Stimulated activated CD4-positive, alpha-beta T cell treated with anti-CD3 and anti-CD28 coated beads, Interleukin-4, amount 100 ng/mL, for 4 hours (primary cell): Measurements from ENCODE around the gene NEK7.
"Not testable (repeated sequence)": the region's sequence is repeated elsewhere in the genome, so short reads cannot be mapped to it uniquely, and the experiment has no call there.

Experiments used
- DNase-seq, 2 experiments: peaks; one replicate each; pipeline ENCODE4 v3.0.0-alpha.2; 2020

The NEK7 gene

GRCh38 chr1:198300451-198300850, 143.7 kb downstream of the NEK7 start:
- DNase-seq: no peak

DNA sequence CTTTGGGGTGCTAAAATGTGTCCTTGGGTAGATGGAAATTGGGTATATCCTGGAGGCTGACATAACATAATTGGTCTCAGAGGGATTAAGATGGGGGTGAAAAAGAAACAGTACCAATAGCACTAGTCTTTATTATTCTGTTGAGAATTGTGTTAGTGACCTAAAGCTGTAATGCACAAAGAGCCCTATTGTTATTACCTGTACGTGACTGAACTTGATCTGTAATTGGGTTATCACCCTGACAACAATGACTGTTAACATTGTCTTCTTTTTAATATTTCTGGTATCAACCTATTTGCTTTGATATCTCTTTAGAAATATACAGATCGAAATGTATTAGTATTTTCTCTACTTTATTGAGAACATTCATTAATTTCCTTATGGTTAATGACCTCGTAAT, 147.6 kb downstream of the NEK7 start:
- no peak for DNase-seq

- not testable (repeated sequence) for DNase-seq
These were observed 158.0 kb downstream of the NEK7 start for GRCh38 chr1:198314817-198315216.

- not testable (repeated sequence) for DNase-seq
These were observed 158.5 kb downstream of the NEK7 start for GRCh38 chr1:198315331-198315730.

GRCh38 chr1:198316546-198317100, 159.8 kb downstream of the NEK7 start:
- DNase-seq: no peak

- DNase-seq: no peak
These were observed 161.3 kb downstream of the NEK7 start for GRCh38 chr1:198318085-198318484.

DNA sequence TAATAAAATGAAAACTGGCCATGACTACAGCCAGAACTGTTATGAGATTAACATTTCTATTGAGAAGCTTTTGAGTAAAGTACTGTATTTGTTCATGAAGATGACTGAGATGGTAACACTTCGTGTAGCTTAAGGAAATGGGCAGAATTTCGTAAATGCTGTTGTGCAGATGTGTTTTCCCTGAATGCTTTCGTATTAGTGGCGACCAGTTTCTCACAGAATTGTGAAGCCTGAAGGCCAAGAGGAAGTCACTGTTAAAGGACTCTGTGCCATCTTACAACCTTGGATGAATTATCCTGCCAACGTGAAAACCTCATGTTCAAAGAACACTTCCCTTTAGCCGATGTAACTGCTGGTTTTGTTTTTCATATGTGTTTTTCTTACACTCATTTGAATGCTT, 164.0 kb downstream of the NEK7 start:
- no peak for DNase-seq

- DNase-seq: no peak
These were observed 169.4 kb downstream of the NEK7 start for GRCh38 chr1:198326232-198326631.

- DNase-seq: no peak
These were observed 170.1 kb downstream of the NEK7 start for GRCh38 chr1:198326915-198327314.

DNA sequence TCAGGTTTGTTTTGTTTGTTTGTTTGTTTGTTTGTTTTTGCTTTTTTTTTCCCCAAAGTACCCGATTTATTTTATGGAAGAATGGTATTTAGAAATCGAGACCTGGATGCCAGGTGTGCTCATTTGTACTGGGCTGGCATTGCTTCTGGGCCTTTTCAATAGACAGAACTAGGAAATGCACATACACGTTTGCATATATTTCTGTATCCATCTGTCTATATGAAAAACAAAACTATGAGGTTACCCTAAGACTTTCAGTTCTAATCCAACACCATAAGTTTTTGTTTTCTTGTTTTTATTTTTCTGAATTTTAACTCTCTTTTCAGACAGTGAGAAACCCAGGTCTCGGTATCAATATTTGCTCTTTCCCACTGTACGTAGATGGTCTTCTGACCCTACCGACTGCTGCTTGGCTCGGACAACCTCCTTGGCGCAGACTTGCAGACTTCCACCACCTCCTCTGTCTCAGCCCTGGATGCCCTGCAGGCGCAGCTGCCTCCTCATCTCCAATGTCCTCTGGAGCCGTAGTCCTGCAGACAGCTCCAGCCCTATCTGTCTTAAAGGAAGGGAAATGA, 171.7 kb downstream of the NEK7 start:
- no peak for DNase-seq

DNA sequence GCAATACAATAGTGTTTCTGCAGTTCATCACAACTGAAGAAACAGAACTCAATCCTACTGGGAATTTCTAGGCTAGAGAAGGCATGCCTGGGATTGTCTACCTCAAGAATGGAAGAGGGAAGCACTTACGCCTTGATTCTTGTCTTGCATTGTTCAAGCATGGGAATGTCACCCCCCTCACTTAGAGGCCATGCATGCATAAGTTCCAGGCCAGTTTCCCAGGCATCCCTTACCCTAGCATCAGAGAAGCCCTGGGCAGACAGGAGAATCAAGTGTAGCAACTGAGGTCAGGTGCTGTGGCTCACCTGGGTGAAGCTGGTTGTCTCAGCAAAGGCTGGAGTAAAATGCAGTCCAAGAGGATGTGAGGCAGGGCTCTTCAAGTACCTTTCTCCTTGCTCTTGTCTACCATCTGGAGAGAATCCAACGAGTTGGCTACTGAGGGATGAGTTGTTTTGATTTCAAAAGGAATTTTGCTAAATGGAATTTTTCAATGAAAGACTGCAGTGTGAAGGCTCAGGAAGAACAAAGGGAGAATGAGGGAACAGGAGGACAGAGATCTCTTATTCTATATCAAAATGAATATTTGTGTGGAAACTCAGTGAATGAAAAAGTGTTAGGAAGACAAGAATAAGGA, 174.3 kb downstream of the NEK7 start:
- no peak for DNase-seq

DNA sequence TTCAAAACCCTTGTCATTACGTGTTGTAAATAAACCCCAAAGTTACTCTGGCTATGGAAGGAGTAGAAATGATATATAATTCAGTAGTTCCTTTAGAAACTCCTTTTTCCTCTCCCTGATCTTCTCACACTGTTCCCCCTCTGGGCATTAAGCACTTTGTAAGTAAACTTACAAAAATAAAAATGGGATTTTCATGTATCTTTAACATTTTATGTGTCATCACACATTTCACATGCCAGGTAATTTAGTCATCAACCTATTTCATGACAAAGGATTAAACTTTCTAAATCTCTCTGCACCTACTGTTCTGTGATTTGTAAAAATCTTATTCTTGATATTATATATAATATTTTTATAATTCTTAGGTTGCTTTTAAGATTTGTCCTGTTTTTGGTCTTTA, 176.9 kb downstream of the NEK7 start:
- DNase-seq: no peak

- no peak for DNase-seq
These were observed 178.9 kb downstream of the NEK7 start for GRCh38 chr1:198335663-198336062.

GRCh38 chr1:198337886-198338285, 181.1 kb downstream of the NEK7 start:
- no peak for DNase-seq

- DNase-seq: no peak
These were observed 183.3 kb downstream of the NEK7 start for GRCh38 chr1:198340139-198340538.

GRCh38 chr1:198346178-198346577, 189.4 kb downstream of the NEK7 start:
- DNase-seq: no peak

- DNase-seq: no peak
These were observed 193.7 kb downstream of the NEK7 start for GRCh38 chr1:198350456-198350855.

GRCh38 chr1:198352975-198353695, 196.3 kb downstream of the NEK7 start:
- no peak for DNase-seq

DNA sequence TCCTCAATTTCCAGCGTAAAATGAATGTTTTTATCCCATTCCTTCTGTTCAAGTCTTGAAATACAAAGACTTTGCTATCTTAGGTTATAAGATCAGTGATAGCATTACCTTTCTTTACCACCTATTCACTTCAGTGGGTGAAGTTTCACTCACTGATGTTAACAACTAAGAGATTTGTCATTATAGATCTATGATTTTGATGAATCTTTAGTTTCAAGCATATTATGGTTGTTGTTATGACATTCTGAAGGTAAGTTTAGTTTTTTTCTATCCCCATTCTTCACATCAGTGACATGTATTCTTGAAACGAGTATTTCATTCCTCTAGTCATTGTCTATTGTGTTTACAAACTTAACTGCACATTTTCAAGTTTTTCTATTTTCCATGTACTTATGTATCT, 201.1 kb downstream of the NEK7 start:
- DNase-seq: no peak

DNA sequence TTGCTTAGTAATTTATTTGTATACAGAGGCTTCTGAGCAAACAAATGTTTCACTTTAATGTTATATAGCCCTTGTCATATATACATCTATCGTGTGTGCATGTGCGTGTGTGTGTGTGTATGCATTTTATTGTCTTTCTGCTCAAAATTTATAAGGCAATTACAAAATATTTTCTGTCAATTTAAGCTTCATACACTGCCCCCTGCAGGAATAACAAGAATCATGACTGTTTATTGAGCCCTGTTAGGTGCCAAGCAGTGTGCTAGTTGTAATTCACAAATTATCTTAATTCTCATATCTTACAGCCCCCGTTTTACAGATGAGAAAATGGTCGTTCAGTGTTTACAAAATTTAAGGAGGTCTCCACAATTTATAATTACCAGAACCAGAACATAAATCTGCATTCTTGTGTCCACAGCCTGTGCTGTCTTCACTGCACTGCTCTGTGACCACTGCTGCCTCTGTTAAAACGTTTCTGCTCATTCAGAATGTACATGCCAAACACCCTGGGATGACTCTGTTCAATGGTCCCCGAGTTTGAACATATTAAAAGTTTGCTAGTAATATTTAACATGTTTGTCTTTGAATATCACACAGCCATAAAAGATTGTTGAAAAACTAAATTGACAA, 202.3 kb downstream of the NEK7 start:
- DNase-seq: no peak

DNA sequence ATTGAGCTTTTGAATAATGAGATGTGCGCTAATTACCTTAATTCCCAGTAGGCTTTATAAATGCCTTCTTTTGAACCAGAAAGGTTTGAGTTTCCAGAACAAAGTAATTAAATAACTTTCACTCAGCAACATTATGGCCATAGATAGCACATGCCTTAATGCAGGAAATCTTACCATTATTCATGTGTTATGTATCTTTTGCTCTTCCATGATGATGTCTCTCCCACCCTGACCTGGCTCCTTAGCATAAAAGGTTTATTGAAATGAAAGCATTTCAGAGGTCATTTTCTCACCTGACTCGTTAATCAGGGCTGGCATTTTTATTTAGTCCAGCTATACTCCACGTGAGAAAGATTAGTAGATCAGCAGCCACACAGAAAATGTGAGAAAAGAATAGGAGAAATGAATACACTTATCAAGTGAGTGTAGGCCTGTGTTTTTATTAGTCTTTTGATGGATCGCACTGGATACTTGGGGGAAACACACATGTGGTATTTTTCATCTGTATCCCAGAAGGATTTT, 203.5 kb downstream of the NEK7 start:
- DNase-seq: no peak

DNA sequence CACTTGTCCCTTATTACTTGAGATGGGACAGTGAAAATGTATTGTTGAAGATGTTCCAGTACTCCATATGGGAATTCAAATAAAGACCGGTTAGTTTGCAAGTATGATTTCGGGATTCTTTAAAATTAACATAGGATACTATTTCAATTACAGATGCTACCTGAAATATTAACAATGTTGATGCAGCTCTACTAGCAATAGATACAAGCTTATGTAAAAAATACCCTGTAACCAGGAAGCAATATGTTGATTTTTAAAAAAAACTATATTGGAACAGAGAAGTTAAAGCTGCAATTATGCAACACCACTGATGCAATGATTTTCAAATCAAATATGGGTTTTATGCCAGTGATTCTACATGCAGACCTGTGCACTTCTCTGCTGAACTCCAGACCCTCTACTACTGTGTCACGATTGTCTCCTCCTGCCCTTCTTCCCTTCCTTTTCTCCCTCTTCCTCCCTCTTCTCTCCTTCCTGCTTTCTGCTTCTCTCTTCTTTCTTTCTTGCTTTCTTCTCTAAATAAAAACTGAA, 204.5 kb downstream of the NEK7 start:
- no peak for DNase-seq

GRCh38 chr1:198363625-198364151, 206.9 kb downstream of the NEK7 start:
- DNase-seq: no peak
